GM19035 (cell line): ENCODE measurements around the gene MTG2.

Experiments used
- ATAC-seq: cut with Tn5 transposase; IDR thresholded peaks from one replicate; pipeline ENCODE4 v1.9.1; 2021; ENCODE audit not compliant: unreplicated experiment

Gene MTG2, protein sequence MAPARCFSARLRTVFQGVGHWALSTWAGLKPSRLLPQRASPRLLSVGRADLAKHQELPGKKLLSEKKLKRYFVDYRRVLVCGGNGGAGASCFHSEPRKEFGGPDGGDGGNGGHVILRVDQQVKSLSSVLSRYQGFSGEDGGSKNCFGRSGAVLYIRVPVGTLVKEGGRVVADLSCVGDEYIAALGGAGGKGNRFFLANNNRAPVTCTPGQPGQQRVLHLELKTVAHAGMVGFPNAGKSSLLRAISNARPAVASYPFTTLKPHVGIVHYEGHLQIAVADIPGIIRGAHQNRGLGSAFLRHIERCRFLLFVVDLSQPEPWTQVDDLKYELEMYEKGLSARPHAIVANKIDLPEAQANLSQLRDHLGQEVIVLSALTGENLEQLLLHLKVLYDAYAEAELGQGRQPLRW

DNA sequence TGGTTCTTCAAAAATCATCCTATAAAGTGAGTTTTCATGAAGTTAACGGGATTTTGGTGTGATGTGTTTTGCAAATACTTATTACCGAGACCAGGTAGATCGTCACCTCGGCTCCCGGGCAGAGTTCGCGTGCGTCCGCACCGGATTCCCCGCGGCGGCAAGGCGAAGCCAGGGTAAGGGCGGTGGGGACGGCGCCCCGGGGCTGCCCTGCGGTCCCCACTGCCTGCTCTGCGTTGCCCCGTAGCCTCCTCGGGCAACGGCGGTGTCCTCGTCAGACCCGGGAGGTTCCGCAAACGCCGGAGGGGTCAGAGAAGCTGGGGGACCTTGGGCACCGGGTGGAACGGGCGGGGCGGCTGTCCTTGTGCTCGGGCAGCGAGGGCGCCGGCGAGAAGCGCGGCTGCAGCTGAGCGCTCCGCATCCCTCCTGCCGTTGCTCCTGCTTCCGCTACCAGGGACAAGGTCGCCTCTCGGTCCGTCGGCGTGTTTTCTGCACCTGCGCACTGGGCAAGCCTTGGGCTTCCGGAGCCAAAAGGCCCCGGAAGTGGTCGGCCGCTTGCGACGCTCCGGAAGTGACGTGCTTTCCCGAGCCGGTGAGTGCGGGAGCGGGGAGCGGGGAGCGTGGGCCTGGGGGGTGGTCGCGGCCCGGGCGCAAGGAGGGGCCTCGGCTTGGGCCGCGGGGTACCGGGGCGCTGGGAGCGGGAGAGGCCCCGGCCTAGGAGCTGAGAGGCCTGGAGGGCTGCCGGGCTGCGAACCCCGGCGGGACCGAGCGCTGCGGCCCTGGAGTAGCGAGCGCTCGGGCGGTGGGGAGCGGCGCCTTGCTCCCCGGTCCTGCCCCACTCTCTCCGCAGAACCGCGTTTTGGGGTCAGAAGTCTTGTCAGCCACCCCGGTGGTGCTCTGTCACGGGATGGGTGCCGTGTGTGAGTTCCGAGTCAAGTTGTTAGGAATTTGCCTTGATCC lies at the start of gene MTG2:
MTG2 (plus strand) TSS at position 560 of the 957 bp plus-strand sequence. CDS start 10,393 bp downstream, outside the sequence.
- peak; percentile 94 for ATAC-seq

DNA sequence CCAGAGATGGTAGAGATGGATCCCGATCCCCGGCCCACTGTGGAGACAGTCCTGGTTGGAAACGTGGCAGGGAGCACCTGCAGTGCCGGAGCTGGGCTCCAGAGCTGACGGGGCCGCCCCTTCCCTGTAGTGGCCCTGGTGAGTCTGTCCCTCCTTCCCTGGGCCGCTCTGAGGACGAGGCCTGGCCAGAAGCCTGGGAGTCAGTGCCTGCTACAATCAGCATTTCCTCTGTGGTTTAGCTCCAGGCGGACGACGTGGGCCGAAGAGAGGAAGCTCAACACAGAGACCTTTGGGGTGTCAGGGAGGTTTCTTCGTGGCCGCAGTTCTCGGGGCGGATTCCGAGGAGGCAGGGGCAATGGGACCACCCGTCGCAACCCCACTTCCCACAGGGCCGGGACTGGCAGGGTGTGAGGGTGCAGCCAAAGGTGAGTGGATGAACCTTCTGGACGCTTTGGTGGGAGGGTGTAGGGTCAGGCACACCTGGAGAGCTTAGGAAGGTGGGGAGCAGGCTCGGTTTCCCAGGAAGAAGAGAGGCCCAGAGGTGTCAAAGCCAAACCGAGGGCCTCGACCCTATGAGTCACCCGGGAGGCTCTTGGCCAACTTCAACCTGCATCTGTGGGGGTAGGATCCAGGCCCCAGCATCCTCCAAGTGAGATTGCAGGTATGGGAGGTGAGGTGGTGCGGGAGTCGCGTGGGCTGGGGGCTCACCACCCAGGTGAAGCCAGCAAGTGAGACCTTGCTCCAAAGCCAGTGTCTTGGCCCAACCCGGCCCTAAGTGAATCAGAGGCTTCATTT lies 49.6 kb upstream of the MTG2 start:
- ATAC-seq, result no peak

DNA sequence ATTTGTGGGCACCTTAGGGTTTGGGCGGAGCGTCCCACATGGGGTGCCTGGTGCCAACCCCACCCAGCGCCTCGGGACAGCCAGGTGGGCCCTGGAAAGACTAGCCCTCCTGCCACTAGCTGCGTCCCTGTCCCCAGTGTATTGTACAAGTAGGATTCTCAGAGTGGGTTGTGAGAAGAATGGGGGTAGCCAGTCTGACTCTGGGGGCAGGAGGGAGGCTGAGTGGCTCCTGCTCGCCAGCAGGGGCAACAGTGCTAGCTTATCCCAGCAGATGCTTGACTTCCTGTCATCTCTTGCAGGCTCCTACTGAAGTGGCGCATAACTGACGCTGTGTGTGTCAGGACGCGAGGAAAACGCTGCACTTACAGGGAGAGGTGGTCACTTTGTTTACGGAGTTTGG lies 49.0 kb upstream of the MTG2 start:
- ATAC-seq, result no peak

DNA sequence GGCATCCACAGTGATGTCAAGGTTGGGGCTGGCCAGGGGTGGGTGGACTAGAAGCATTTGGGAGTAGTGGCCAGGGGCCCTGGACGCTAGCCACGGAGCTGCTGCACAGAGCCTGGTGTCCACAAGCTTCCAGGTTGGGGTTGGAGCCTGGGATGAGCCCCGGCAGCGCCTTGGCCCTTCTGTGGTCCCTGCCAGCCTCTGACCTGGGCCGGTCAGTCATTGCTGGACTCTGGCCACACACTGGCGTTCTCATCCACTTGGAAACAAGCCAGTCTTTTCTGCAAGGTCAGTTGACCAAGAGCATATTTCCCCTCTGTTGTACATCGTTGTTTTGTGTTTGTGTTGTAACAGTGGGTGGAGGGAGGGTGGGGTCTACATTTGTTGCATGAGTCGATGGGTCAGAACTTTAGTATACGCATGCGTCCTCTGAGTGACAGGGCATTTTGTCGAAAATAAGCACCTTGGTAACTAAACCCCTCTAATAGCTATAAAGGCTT lies 48.0 kb upstream of the MTG2 start:
- no peak for ATAC-seq

DNA sequence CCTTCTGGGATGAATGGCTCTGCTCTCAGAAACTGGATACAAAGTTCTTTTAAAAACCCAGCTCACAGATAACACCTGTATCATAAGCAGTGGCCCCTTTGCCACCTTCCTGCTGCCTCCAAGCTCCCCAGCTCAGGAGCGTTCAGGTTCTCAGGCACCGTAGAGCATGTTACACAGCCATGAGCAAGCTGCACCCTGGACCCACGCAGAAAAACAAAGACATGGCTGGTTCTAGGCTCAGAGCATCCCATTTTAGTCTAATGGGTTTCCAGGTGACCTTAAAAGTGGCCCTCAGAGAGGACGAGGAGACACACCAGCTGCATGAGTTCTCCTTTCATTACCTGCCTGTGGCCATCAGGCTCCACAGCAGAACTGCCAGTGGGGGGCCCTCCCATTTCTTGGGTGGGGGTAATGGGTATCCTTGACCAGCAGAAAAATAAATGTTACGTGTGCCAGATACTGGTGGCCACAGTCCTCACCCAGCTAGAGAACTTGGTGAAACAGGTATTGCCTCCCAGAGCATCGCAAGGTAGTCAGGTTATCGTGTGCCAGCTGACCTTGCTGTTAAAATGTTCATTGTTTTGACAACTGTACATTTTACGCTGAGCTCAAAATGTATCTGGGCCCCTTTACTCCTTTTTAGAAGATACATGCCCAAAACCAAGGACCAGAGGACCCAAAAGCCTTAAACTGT lies 47.1 kb upstream of the MTG2 start:
- no peak for ATAC-seq

DNA sequence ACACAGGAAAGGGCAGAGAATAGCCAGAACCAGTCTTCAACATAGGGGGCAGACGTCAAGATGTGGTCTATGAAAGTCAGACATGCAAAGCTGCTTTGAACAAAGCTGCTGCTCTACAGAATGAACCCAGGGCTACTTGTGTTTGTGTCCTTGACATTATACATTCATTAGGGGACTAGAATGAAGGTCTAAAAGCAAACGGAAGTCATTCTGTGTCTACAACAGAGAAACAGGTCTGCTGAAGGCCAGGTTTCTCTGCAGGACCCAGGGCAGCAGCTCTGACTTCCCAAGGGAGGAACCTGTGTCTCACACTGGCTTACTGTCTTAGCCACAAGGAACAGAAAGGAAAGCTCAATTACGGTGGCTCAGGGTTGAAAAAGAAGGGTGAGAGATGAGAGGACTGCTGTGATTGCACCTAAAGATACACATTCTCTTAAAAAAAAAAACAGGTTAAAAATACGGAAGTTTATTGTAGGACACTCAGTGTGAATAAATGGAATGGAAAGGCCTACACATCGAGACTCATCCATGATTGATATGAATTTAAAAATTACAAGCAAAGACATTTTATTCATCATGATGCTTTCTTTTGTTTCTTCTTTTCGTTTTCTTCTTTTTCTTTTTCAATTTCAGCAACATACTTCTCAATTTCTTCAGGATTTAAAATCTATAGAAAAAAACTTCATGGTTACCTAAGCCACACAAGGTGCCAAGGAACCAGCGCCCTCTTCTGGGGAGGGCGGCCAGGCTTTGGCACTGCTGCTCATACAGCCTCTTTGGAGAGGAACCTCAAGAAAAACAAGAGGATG lies 46.3 kb upstream of the MTG2 start:
- ATAC-seq, result no peak

DNA sequence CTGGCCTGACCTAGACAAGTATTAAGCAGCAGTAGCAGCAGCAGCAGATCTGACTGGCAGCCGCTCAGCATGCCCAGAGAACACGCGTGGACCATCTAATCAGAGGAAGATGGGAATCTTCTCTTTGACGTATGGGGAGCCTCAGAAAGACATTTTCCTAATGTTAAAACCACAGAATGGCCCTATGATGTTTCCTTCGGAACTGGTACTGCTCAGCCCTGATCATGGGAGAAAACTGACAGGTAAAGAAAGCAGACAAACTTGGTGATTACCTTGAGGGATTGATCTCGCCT lies 45.8 kb upstream of the MTG2 start:
- no peak for ATAC-seq

DNA sequence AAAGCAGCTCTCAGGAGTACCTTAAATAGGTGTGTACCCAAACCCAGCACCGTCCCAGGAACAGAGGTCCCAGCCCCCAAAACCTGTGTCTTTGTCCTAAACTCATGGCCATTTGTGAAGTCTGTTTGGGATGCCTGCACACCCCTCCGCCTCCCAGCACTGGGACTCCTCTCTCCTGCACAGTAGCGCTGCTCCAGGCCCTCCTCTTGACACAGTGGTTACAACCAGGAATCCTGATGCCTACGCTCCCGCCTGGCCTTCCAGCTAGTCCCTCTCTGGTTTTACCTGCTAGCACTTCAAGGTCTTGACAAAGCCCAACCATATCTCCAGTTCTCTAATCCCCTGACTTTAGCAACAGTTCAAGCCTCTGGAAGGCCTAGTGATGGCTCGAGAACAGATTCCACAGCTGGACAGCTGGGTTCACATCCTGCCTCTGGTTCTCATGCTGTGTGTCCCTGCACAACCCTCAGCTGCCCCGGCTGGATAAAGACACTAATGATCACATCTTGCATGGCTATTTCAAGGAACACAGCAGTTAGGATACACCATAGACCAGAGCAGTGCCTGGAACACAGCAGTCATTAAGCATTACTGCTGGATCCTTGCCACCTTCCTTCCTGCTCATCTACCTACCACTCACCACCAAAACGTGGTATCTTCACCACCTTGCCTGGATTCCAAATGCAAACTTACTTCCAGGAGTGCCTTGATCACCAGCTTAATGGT lies 45.2 kb upstream of the MTG2 start:
- ATAC-seq, result no peak

DNA sequence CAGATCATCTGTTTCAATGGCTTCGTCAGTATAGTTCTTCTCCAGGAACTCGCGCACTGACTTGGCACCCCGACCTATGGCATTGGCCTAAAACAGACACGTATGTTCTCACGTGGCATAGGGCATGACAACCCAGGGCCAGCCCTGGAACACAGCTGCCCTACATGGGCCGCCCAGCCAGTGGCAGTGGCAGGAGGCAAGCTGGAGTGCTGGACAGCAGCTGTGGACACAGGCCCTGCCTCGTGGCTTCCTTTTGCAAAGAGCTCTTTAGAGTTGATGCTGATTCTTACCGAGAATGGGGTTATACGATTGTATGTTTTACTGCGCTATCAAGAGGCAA lies 44.7 kb upstream of the MTG2 start:
- ATAC-seq, result no peak

DNA sequence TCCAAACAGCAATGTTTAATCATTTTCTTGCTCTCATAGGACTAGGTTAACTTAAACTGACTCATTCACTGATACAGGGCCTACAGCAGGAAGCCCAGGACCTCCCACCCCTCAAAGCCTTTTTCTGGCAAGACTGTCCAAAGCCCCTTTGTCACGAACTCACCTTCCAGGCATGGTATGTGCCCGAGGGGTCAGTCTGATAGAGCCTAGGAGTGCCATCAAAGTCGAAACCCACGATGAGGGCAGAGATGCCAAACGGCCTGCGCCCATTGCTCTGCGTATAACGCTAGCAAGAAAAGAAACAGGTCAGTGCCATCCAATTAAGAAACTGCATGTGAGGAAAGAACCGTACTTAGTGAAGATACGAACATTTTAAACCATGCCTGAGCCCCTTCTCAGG lies 43.9 kb upstream of the MTG2 start:
- no peak for ATAC-seq

DNA sequence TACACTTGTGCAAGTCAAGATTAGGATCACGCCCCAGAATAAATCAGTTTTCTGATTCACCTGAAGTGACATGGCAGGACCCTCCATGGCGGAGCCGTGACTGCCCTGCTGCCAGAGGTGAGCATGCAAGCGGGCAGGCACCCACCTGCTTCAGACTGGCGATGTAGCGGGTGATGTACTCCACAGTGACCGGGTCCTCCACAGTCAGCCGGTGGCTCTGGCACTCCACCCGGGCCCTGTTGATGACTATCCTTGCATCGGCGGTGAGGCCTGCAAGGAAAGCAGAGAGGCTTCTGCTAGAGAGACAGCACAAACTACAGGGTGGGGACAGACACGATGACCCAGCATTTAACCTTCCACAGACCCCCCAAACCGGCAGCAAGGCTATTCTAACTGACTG lies 43.2 kb upstream of the MTG2 start:
- no peak for ATAC-seq

DNA sequence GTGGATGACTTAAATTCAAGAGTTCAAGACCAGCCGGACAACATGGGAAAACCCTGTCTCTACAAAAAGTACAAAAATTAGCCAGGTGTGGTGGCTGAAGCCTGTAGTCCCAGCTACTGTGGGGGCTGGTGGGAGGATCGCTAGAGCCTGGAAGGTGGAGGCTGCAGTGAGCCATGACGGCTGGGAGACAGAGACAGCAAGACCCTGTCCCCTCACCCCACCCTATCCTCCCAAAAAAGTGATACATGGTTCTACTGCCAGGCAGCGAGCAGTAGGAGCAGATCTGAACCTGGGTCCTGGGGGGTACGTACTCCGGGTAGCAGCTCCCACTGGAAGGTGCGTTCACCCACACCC lies 41.8 kb upstream of the MTG2 start:
- ATAC-seq, result no peak

DNA sequence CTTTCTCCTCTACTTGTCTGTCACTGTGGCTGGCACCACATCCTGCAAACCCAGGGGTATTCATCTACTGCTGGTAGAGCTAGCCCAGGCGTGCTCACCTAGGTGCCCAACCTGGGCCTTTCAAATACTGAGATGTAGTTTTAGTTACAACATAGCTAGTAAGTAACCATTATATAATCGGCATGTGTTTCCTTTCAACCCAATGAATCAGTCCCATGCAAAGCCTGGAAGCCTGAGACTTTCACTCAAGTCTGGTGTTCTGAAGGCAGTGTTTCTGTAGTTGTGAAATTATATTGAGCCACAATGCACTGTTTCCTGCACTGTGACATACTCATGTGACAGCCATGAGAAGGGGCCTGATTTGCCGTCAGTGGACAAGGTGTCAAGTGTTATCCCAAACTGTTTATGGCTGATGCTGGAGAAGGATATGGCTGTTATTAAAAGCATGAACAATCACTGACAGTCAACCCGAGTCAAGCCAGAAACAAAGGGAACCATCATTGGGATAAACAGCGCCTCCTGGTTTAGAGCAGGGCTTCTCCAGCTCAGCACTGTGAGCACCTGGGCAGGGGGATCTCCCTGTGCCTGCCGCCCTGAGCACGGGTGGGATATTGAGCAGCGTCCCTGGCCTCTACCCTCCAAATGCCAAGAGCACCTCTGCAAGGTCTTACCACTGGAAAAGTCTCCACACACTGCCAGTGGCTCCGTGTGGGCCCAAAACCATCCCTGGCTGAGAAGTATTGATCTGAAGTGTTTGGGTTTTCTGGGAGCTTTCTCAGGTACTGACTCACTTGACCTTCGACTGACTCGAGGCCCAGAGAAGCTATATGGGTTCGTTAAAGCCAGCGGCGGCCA lies 41.2 kb upstream of the MTG2 start:
- ATAC-seq, result no peak

DNA sequence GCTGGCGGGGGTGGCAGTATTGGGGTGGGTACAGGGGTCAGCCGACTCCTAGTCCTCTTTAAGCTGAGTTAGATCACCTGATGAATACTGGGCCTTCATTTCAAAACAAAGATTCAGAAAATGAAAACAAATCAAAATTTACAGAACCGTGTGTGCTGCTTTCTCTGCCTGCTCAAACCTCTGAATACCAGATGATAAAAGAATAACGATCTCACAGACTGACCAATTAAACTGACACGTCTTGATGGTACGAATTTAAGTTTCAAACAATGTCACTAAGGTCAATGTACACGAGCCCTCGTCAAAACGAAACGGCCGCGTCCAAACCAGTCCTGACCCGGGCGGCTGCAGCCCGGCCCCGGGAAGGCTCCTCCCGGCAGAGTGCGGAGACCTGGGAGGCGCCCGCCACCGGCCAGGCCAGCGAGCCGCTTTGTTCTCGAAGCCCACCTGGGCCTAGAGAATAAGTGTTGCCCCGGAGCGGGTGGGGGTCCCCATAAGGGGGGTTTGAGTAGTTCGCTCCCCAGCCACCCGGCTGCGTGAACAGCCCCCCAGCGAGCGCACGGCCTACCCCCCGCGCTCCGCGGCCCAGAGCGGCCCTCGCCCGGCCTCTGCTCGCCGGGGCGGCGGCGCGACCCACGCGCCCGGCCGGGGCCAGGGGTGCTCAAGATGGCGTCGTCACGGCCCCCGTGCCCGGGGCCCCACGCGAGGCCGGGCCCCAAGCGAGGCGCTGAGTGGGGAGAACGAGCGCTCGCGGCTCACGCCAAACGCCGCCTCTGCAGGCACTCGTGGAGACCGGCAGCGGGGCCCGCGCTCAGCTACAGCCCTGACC lies 40.4 kb upstream of the MTG2 start:
- ATAC-seq, result peak; percentile 20

DNA sequence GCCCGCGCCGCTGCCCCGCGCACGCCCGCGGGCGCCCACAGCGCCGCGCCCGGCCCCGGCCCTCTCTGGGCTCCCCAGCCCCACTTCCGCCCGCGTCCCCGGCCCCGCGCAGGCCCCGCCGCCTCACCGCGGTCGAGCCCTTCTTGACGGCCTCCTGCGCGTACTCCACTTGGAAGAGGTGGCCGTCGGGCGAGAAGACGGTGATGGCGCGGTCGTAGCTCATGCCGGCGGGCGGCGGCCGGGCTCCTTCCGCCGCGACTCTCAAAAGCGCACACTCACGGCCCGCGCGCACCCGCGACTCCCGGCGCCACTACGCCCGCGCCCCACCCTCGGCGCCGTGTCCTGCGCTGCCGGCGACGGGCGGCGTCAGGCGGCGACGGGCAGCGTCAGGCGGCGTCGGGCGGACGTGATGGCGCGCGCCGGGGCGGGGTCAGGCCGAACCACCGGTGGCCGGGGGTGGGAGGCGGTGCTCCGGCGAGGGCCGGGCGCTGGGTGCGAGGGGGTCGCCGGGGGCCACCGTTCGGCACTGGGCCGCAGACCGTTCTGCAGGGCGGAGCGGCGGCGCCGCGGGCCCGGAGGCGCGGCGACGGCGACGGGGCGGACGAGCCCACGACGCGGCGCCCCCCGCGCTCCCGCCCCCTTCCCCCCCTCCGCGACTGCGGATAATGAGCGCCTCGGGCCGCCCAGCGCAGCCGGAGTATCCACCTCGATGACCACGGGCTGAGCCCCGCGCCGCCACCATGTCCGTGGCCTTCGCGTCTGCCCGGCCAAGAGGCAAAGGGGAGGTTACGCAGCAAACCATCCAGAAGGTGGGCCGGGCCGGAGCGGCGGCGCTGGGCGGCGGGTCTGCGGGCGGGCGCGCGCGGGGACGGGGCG lies 39.5 kb upstream of the MTG2 start, which contains the start of the genes PSMA7 and SS18L1:
PSMA7 (minus strand) TSS at position 314 of the 876 bp plus-strand sequence; CDS start at position 223, 91 bp downstream.
SS18L1 (plus strand) TSS at position 689 of the 876 bp plus-strand sequence; CDS start at position 741, 52 bp downstream.
- ATAC-seq, result peak; percentile 69
